HEK293T (cell line): Measurements from ENCODE around the gene IRAK1.
"Not testable (repeated sequence)": the region's sequence is repeated elsewhere in the genome, so short reads cannot be mapped to it uniquely, and the experiment has no call there.

ENCODE experiments used
- CTCF ChIA-PET: fragments of 350-600 bp; formaldehyde crosslinking; extraction: SDS; loops from one replicate; lab custom pipeline; 2021; ENCODE audit warnings: antibody characterized with exemption, inconsistent platforms; lab: Yijun Ruan, JAX
- POLR2A ChIA-PET: fragments of 350-600 bp; formaldehyde crosslinking; extraction: SDS; loops from one replicate; lab custom pipeline; 2020; ENCODE audit warnings: antibody characterized with exemption, inconsistent platforms; lab: Yijun Ruan, JAX
- DNase-seq: peaks from one replicate; pipeline ENCODE4 v3.0.0; 2012; ENCODE audit warnings: mixed read lengths; ENCODE audit errors: extremely low spot score
- ARNT ChIP-seq: fragments of 450-650 bp; IDR thresholded peaks from 2 replicates; pipeline ENCODE4 v1.6.1; 2017; ENCODE audit warnings: mild to moderate bottlenecking
- BHLHE40 ChIP-seq: fragments of 450-650 bp; IDR thresholded peaks from 2 replicates; pipeline ENCODE4 v1.6.1; 2016; ENCODE audit warnings: mild to moderate bottlenecking, moderate library complexity, borderline replicate concordance
- CTBP1 ChIP-seq: fragments of 450-650 bp; IDR thresholded peaks from 2 replicates; pipeline ENCODE4 v1.6.1; 2016; ENCODE audit warnings: borderline replicate concordance
- ELF4 ChIP-seq: fragments of 450-650 bp; IDR thresholded peaks from 2 replicates; pipeline ENCODE4 v1.6.1; 2017; ENCODE audit warnings: antibody characterized with exemption
- FOXA1 ChIP-seq: fragments of 450-650 bp; IDR thresholded peaks from 2 replicates; pipeline ENCODE4 v1.6.1; 2016; ENCODE audit warnings: mild to moderate bottlenecking
- FOXK2 ChIP-seq: fragments of 450-650 bp; IDR thresholded peaks from 2 replicates; pipeline ENCODE4 v1.6.1; 2016; ENCODE audit warnings: mild to moderate bottlenecking
- FOXM1 ChIP-seq: fragments of 450-650 bp; IDR thresholded peaks from 2 replicates; pipeline ENCODE4 v1.6.1; 2017; ENCODE audit warnings: mild to moderate bottlenecking, borderline replicate concordance
- HDGF ChIP-seq: fragments of 450-650 bp; IDR thresholded peaks from 2 replicates; pipeline ENCODE4 v1.6.1; 2017; ENCODE audit warnings: antibody characterized with exemption, borderline replicate concordance
- L3MBTL2 ChIP-seq: fragments of 450-650 bp; conservative IDR thresholded peaks from 2 replicates; pipeline ENCODE4 v1.6.1; 2016; ENCODE audit warnings: mild to moderate bottlenecking
- LEF1 ChIP-seq: fragments of 450-650 bp; IDR thresholded peaks from 2 replicates; pipeline ENCODE4 v1.6.1; 2017; ENCODE audit warnings: mild to moderate bottlenecking, borderline replicate concordance
- NFRKB ChIP-seq: fragments of 450-650 bp; IDR thresholded peaks from 2 replicates; pipeline ENCODE4 v1.6.1; 2016; ENCODE audit warnings: mild to moderate bottlenecking, moderate library complexity
- PKNOX1 ChIP-seq: fragments of 450-650 bp; IDR thresholded peaks from 2 replicates; pipeline ENCODE4 v1.6.1; 2016
- SP1 ChIP-seq: fragments of 450-650 bp; IDR thresholded peaks from 2 replicates; pipeline ENCODE4 v1.6.1; 2017
- SUZ12 ChIP-seq: fragments of 450-650 bp; IDR thresholded peaks from 2 replicates; pipeline ENCODE4 v1.6.1; 2016; ENCODE audit warnings: mild to moderate bottlenecking
- TARDBP ChIP-seq: fragments of 450-650 bp; IDR thresholded peaks from 2 replicates; pipeline ENCODE4 v1.6.1; 2016
- ZNF384 ChIP-seq: fragments of 450-650 bp; IDR thresholded peaks from 2 replicates; pipeline ENCODE4 v1.6.1; 2016

Gene IRAK1

GRCh38 chrX:153995504-153995903, 24.2 kb downstream of the IRAK1 start:
- POLR2A ChIA-PET, result interaction anchor here (0.6 kb wide), 1 partner anchor 14 kb away, joined by 3 read pairs; no protein-coding TSS in a partner anchor
- CTCF ChIA-PET, result interaction anchor here (1.4 kb wide), 1 partner anchor 19 kb away, joined by 6 read pairs; no protein-coding TSS in a partner anchor
- no peak for TF ChIP-seq FOXM1
- no peak for TF ChIP-seq SUZ12
- no peak for TF ChIP-seq BHLHE40
- no peak for TF ChIP-seq LEF1
- TF ChIP-seq FOXA1, result no peak
- TF ChIP-seq CTBP1, result no peak
- TF ChIP-seq L3MBTL2, result no peak
- no peak for TF ChIP-seq PKNOX1
- no peak for TF ChIP-seq TARDBP
- TF ChIP-seq ARNT, result no peak
- TF ChIP-seq SP1, result no peak
- no peak for TF ChIP-seq ZNF384
- TF ChIP-seq NFRKB, result no peak
- TF ChIP-seq ELF4, result no peak
- no peak for TF ChIP-seq HDGF
- TF ChIP-seq FOXK2, result no peak
- no peak for DNase-seq

GRCh38 chrX:153994398-153994797, 25.3 kb downstream of the IRAK1 start:
- CTCF ChIA-PET, DNase-seq, POLR2A ChIA-PET: not testable (repeated sequence)

DNA sequence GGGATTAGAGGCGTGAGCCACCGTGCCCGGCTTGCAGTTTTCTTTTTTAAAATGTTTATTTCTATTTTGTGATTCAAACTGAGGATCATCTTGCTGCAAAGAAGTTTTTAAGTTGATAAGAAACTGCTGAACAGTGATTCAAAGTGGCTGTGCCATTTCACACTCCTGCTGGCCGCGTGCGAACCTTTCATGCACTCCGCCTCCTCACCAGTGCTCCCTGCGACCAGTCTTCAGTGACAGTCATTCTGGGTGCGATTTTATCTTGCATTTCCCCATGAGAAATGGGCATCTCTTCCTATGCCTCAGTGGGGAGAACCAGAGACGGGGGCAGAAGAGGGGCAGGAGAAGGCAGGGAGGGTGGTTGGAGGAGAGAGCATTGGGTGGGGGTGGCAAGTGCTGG, 25.7 kb downstream of the IRAK1 start:
- POLR2A ChIA-PET, result no interaction called here
- CTCF ChIA-PET, result no interaction called here
- TF ChIP-seq SP1 (no peak), ZNF384 (no peak), TARDBP (no peak), PKNOX1 (no peak), BHLHE40 (no peak), L3MBTL2 (no peak), HDGF (no peak), FOXK2 (no peak), SUZ12 (no peak), CTBP1 (no peak), ELF4 (no peak), FOXM1 (no peak), FOXA1 (no peak), ARNT (no peak), LEF1 (no peak), NFRKB (no peak)
- no peak for DNase-seq

- ChIA-PET CTCF (no interaction called here), POLR2A (no interaction called here)
- no peak for TF ChIP-seq BHLHE40
- no peak for DNase-seq
Measured at GRCh38 chrX:153993079-153993478, 26.6 kb downstream of the IRAK1 start.

DNA sequence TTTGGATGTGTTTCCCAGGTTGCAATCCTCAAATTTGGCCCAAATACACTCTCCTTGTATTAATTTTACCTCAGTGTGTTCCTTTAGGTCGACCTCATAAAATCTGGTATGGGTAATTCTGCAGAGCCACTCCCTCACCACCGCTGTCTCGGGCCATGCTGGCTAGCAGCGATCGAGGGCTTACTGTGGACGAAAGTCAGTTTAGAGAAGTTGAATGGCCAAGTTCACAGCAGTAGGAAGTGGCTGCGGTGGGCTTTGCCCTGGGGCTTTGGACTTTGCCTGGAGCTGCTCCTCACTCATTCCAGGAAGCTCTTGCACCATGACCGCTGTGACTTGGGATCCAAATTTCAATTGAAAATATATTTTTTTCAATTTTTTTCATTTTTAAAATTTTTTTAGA, 27.5 kb downstream of the IRAK1 start:
- DNase-seq, result no peak
- ChIA-PET CTCF (no interaction called here), POLR2A (no interaction called here)
- TF ChIP-seq SP1, result no peak
- no peak for TF ChIP-seq NFRKB
- TF ChIP-seq BHLHE40, result no peak
- no peak for TF ChIP-seq FOXM1
- no peak for TF ChIP-seq L3MBTL2
- no peak for TF ChIP-seq PKNOX1
- TF ChIP-seq ZNF384, result no peak
- TF ChIP-seq FOXA1, result no peak
- no peak for TF ChIP-seq TARDBP
- no peak for TF ChIP-seq CTBP1
- TF ChIP-seq HDGF, result no peak
- TF ChIP-seq SUZ12, result no peak
- TF ChIP-seq ELF4, result no peak
- no peak for TF ChIP-seq ARNT
- TF ChIP-seq FOXK2, result no peak
- TF ChIP-seq LEF1, result no peak

DNA sequence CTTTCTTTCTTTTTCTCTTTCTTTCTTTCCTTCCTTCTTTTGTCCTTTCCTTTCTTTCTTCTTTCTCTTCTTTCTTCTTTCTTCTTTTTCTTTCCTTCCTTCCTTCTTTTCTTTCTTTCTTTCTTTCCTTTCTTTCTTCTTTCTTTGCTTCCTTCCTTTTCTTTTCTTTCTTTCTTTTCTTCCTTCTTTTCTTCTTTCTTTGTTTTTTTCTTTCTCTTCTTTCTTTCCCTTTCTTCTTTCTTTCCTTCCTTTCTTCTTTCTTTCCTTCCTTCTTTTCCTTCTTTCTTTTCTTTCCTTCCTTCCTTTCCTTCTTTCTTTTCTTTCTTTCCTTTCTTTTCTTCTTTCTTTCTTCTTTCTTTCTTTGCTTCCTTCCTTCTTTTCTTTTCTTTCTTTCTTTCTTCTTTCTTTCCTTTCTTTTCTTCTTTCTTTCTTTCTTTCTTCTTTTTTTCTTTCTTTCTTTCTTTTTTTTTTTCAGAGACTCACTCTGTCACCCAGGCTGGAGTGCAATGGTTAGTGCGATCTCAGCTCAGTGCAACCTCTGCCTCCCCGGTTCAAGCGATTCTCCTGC, 28.6 kb downstream of the IRAK1 start:
- no peak for DNase-seq
- ChIA-PET POLR2A (no interaction called here), CTCF (no interaction called here)
- TF ChIP-seq ELF4, result no peak
- TF ChIP-seq PKNOX1, result no peak
- no peak for TF ChIP-seq FOXK2
- no peak for TF ChIP-seq SP1
- TF ChIP-seq ZNF384, result no peak
- no peak for TF ChIP-seq LEF1
- no peak for TF ChIP-seq FOXA1
- TF ChIP-seq NFRKB, result no peak
- no peak for TF ChIP-seq TARDBP
- no peak for TF ChIP-seq CTBP1
- TF ChIP-seq ARNT, result no peak
- TF ChIP-seq FOXM1, result no peak
- no peak for TF ChIP-seq SUZ12
- TF ChIP-seq BHLHE40, result no peak
- no peak for TF ChIP-seq L3MBTL2
- TF ChIP-seq HDGF, result no peak
